ENCODE results near the gene DCST2. TPM values are rescaled to one million over a fixed set of nuclear protein-coding genes. Genes with fewer than 3 reads are reported as not detected.

The DCST2 gene
- total RNA-seq, 2 donors from 2014 or later, result 0.33 to 1.8 TPM

- Histone ChIP-seq H3K27me3 (no peaks in the 10 kb centered on the region), H3K36me3 (replicated peaks in 1 of 2; ENCODE audit: insufficient read depth in 1 of 2, low read depth in 2 of 2) (no peaks in the 10 kb centered on the region), H3K9me3 (no peaks in the 10 kb centered on the region), H3K4me3 (no peak overlapping the region), H3K27ac (no peak overlapping the region), H3K4me1 (peaks cover 35% of the 10 kb centered on the region)
- ATAC-seq (peak; percentile 54), DNase-seq (peak; percentile 87 to 91 (median 90))
- TF ChIP-seq CTCF (IDR thresholded peaks at IDR 0.05), result peak; percentile 94 to 99 (median 96)
- TF ChIP-seq POLR2A (IDR thresholded peaks at IDR 0.05), result no peak
- 25 to 27% methylated on average over 12 to 21 of the region's 21 CpGs for WGBS, 2 donors
- intact Hi-C loops (cut with DNase I), result no loop called here
These were observed 28.0 kb upstream of the DCST2 start for GRCh38 chr1:155061381-155062150.

- Histone ChIP-seq H3K27ac (no peak overlapping the region), H3K9me3 (no peaks in the 10 kb centered on the region), H3K36me3 (replicated peaks in 1 of 2; ENCODE audit: insufficient read depth in 1 of 2, low read depth in 2 of 2) (no peaks in the 10 kb centered on the region), H3K4me3 (no peak overlapping the region), H3K27me3 (no peaks in the 10 kb centered on the region), H3K4me1 (peaks cover 35% of the 10 kb centered on the region)
- intact Hi-C loops (cut with DNase I), result no loop called here
- 79 to 93% methylated on average over 2 to 7 of the region's 8 CpGs for WGBS, 2 donors
- no peak for ATAC-seq
- TF ChIP-seq CTCF (IDR thresholded peaks at IDR 0.05), result no peak
- no peak for TF ChIP-seq POLR2A (IDR thresholded peaks at IDR 0.05)
- no peak for DNase-seq
These were observed 27.2 kb upstream of the DCST2 start for GRCh38 chr1:155060736-155061135.

GRCh38 chr1:155057788-155058211 lies 24.2 kb upstream of the DCST2 start:
- ATAC-seq, result no peak
- Histone ChIP-seq H3K4me3 (no peak overlapping the region), H3K9me3 (no peaks in the 10 kb centered on the region), H3K27ac (no peak overlapping the region), H3K4me1 (peaks cover 17% of the 10 kb centered on the region), H3K27me3 (no peaks in the 10 kb centered on the region), H3K36me3 (replicated peaks in 1 of 2; ENCODE audit: insufficient read depth in 1 of 2, low read depth in 2 of 2) (no peaks in the 10 kb centered on the region)
- intact Hi-C loops (cut with DNase I), result no loop called here
- TF ChIP-seq CTCF (IDR thresholded peaks at IDR 0.05), result no peak
- no peak for TF ChIP-seq POLR2A (IDR thresholded peaks at IDR 0.05)
- no peak for DNase-seq
- 92 to 93% methylated on average over 3 to 13 of the region's 13 CpGs for WGBS, 2 donors

- TF ChIP-seq CTCF (IDR thresholded peaks at IDR 0.05), result no peak
- no peak for TF ChIP-seq POLR2A (IDR thresholded peaks at IDR 0.05)
- Histone ChIP-seq H3K9me3 (no peaks in the 10 kb centered on the region), H3K27ac (no peak overlapping the region), H3K36me3 (replicated peaks in 1 of 2; ENCODE audit: insufficient read depth in 1 of 2, low read depth in 2 of 2) (no peaks in the 10 kb centered on the region), H3K4me3 (no peak overlapping the region), H3K27me3 (no peaks in the 10 kb centered on the region), H3K4me1 (peaks cover 17% of the 10 kb centered on the region)
- no peak for ATAC-seq
- 87 to 96% methylated on average over 8 of the region's 8 CpGs for WGBS, 2 donors
- intact Hi-C loops (cut with DNase I), result no loop called here
- no peak for DNase-seq
These were observed 23.5 kb upstream of the DCST2 start for GRCh38 chr1:155057104-155057503.

Data from body of pancreas (tissue), 4 donors.